ENCODE data around the gene PSKH1. TPM values are rescaled to one million over a fixed set of nuclear protein-coding genes. Genes with fewer than 3 reads are reported as not detected.

PSKH1 gene
- polyA plus RNA-seq, 1 donor from 2014 or later: 3.8 TPM

DNA sequence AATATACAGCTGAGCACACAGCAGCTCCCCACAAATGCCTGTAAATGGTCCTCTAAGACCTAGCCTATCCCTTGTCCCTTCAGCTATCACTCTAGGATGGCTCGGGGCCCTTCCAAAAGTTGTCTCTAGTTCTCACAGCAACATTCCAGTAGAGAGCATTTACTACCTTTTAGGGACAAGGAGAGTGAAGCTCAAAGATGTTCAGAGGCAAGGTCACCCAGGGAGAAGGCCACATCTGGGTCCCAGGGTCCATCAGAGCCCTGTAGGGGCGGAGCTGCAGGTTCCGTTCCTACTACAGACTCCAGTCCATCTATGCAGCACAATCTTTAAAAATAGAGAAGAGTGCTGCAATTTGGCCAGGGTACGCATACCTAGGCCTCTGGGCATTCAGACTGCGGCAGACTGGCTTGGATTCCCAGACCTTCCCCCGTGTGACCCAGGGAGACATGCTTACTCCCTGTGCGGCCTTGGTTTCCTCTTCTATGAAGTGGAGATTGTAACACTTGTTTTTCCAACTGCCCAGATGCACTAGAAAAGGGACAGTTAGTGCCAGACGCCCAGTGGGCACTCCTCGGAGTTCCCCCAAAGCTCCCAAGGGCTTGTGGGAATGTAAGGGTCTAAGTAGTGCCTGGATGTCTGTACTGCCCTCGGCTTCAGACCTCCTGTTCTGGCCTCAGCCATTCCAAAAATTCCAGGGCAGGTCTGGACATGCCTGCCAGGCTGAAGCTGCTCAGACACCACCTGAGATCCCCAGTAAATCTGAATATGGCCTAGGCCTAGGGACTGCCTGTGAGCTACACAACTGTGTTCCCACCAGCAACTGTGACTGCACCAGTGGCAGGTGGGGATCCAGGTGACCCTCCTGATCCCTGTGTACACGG lies 72.9 kb downstream of the PSKH1 start:
- Histone ChIP-seq H3K27ac (ENCODE audit: low read length) (no peak overlapping the region), H3K9ac (ENCODE audit: low read length) (no peak overlapping the region), H3F3A (ENCODE audit: insufficient read depth, low read length, poor library complexity, severe bottlenecking) (no peaks in the 10 kb centered on the region), H3K79me2 (replicated peaks; ENCODE audit: insufficient read depth, low read length) (no peaks in the 10 kb centered on the region), H3K4me2 (ENCODE audit: low read length) (no peak overlapping the region), H3K9me2 (ENCODE audit: insufficient read depth, low read length) (no peaks in the 10 kb centered on the region), H3K9me3 (ENCODE audit: low read length) (no peaks in the 10 kb centered on the region), H3K4me3 (ENCODE audit: low read length) (no peak overlapping the region), H4K20me1 (ENCODE audit: insufficient read depth) (no peaks in the 10 kb centered on the region), H3K27me3 (ENCODE audit: insufficient read depth, low read depth, low read length) (peaks cover 29% of the 10 kb centered on the region), H3K36me3 (ENCODE audit: insufficient read depth, low read length) (no peaks in the 10 kb centered on the region), H2AFZ (ENCODE audit: low read depth, low read length) (no peak overlapping the region)
- TF ChIP-seq REST (IDR thresholded peaks at IDR 0.05; ENCODE audit: borderline replicate concordance): no peak
- no peak for TF ChIP-seq POLR2AphosphoS5 (IDR thresholded peaks at IDR 0.05)
- TF ChIP-seq, protein P1, sequence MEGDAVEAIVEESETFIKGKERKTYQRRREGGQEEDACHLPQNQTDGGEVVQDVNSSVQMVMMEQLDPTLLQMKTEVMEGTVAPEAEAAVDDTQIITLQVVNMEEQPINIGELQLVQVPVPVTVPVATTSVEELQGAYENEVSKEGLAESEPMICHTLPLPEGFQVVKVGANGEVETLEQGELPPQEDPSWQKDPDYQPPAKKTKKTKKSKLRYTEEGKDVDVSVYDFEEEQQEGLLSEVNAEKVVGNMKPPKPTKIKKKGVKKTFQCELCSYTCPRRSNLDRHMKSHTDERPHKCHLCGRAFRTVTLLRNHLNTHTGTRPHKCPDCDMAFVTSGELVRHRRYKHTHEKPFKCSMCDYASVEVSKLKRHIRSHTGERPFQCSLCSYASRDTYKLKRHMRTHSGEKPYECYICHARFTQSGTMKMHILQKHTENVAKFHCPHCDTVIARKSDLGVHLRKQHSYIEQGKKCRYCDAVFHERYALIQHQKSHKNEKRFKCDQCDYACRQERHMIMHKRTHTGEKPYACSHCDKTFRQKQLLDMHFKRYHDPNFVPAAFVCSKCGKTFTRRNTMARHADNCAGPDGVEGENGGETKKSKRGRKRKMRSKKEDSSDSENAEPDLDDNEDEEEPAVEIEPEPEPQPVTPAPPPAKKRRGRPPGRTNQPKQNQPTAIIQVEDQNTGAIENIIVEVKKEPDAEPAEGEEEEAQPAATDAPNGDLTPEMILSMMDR (IDR thresholded peaks at IDR 0.05; ENCODE audit: poor library complexity, severe bottlenecking): no peak
- no peak for TF ChIP-seq RAD21 (conservative IDR thresholded peaks at IDR 0.05)
- TF ChIP-seq TAF1 (IDR thresholded peaks at IDR 0.05; ENCODE audit: low read depth): no peak
- no peak for TF ChIP-seq SMC3 (conservative IDR thresholded peaks at IDR 0.05; ENCODE audit: poor library complexity)
- TF ChIP-seq EZH2 (IDR thresholded peaks at IDR 0.05; ENCODE audit: borderline replicate concordance, insufficient read depth, low read length, poor library complexity, severe bottlenecking): no peak

DNA sequence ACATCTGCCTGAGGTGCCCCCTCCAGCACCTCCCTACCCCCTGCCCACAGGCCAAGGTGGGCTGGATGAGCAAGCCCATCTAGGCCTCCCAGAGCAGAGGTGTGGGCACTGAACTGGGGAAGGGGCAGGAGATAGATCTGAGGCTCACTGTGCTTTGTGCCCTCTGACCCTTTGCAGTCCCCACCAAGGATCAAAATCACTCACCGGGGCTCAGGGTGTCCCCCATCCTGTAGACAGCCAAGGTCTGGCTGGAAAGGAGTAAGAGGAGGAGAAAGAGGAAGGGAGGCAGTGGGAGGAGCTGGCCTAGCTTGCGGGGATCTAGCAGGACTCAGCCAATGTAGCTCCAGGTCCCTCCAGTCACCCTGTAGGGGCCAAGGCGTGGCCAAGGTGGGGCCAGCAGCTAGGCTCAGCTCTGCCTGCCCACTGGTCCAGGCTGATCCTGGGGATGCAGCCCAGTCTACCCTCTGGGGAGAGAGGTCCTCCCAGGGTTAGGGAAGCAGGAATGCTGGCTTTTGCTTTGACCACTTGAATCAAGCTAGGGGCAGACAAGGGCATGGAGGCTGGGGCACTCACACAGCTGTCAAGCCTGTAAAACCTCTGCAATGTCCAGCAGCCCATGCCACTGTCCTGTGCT lies 73.6 kb downstream of the PSKH1 start:
- Histone ChIP-seq H3K9me2 (ENCODE audit: insufficient read depth, low read length) (no peaks in the 10 kb centered on the region), H3K27ac (ENCODE audit: low read length) (no peak overlapping the region), H3K9me3 (ENCODE audit: low read length) (no peaks in the 10 kb centered on the region), H3F3A (ENCODE audit: insufficient read depth, low read length, poor library complexity, severe bottlenecking) (no peaks in the 10 kb centered on the region), H3K79me2 (replicated peaks; ENCODE audit: insufficient read depth, low read length) (no peaks in the 10 kb centered on the region), H3K9ac (ENCODE audit: low read length) (no peak overlapping the region), H2AFZ (ENCODE audit: low read depth, low read length) (no peak overlapping the region), H3K27me3 (ENCODE audit: insufficient read depth, low read depth, low read length) (peaks cover 29% of the 10 kb centered on the region), H4K20me1 (ENCODE audit: insufficient read depth) (no peaks in the 10 kb centered on the region), H3K36me3 (ENCODE audit: insufficient read depth, low read length) (no peaks in the 10 kb centered on the region), H3K4me3 (ENCODE audit: low read length) (no peak overlapping the region), H3K4me2 (ENCODE audit: low read length) (no peak overlapping the region)
- TF ChIP-seq POLR2AphosphoS5 (IDR thresholded peaks at IDR 0.05): no peak
- no peak for TF ChIP-seq TAF1 (IDR thresholded peaks at IDR 0.05; ENCODE audit: low read depth)
- no peak for TF ChIP-seq RAD21 (conservative IDR thresholded peaks at IDR 0.05)
- TF ChIP-seq EZH2 (IDR thresholded peaks at IDR 0.05; ENCODE audit: borderline replicate concordance, insufficient read depth, low read length, poor library complexity, severe bottlenecking): no peak
- TF ChIP-seq REST (IDR thresholded peaks at IDR 0.05; ENCODE audit: borderline replicate concordance): no peak
- TF ChIP-seq, protein P1 (IDR thresholded peaks at IDR 0.05; ENCODE audit: poor library complexity, severe bottlenecking): no peak
- TF ChIP-seq EP300 (conservative IDR thresholded peaks at IDR 0.05; ENCODE audit: poor library complexity, severe bottlenecking): no peak
- TF ChIP-seq MXI1 (conservative IDR thresholded peaks at IDR 0.05; ENCODE audit: poor library complexity, severe bottlenecking): no peak
- TF ChIP-seq SMC3 (conservative IDR thresholded peaks at IDR 0.05; ENCODE audit: poor library complexity): no peak
